Spleen (tissue), 11 donors: ENCODE results near the gene RNF13. TPM values are rescaled to one million over a fixed set of nuclear protein-coding genes. Genes with fewer than 3 reads are reported as not detected.

Experiments
- DNase-seq: peaks from one replicate; pipeline ENCODE4 v3.0.0-alpha.2; 2020
- H3K27ac ChIP-seq, 8 donors: fragments of 200-600 bp; sonication (generic) in 7 of 8; 1 replicate in 4 of 8; 2 replicates in 4 of 8; pipeline versions ENCODE4 v1.5.0 to v1.8.0; 2016 to 2021; ENCODE audit warnings: inconsistent platforms in 4 of 8, mild to moderate bottlenecking in 4 of 8, moderate library complexity in 1 of 8
- H3K27me3 ChIP-seq, 7 donors: fragments of 200-600 bp; sonication (generic) in 6 of 7; replicated peaks in 1 of 7; 1 replicate in 4 of 7; 2 replicates in 3 of 7; pipeline versions ENCODE4 v1.5.0 to v1.8.0; 2016 to 2021; ENCODE audit warnings: inconsistent platforms in 3 of 7, mild to moderate bottlenecking in 1 of 7
- H3K36me3 ChIP-seq, 6 donors: fragments of 200-600 bp; sonication (generic) in 5 of 6; 1 replicate in 4 of 6; 2 replicates in 2 of 6; pipeline versions ENCODE4 v1.5.0 to v1.8.0; 2016 to 2021; ENCODE audit warnings: inconsistent platforms in 2 of 6
- H3K4me1 ChIP-seq, 6 donors: fragments of 200-600 bp; sonication (generic) in 5 of 6; 1 replicate in 3 of 6; 2 replicates in 3 of 6; pipeline versions ENCODE4 v1.5.0 to v1.8.0; 2016 to 2021; ENCODE audit warnings: inconsistent platforms in 3 of 6
- H3K4me3 ChIP-seq, 8 donors: fragments of 200-600 bp; sonication (generic) in 7 of 8; 1 replicate in 4 of 8; 2 replicates in 4 of 8; pipeline versions ENCODE4 v1.5.0 to v1.8.0; 2016 to 2021; ENCODE audit warnings: inconsistent platforms in 4 of 8, mild to moderate bottlenecking in 4 of 8, moderate library complexity in 2 of 8
- H3K9me3 ChIP-seq, 8 donors: fragments of 200-600 bp; sonication (generic) in 7 of 8; 1 replicate in 4 of 8; 2 replicates in 4 of 8; pipeline versions ENCODE4 v1.5.0 to v1.8.0; 2016 to 2021; ENCODE audit warnings: inconsistent platforms in 4 of 8
- CTCF ChIP-seq, 11 experiments: fragments of 200-600 bp in 7 of 11; fragments of 450-650 bp in 4 of 11; sonication (generic) in 4 of 11; IDR thresholded peaks in 8 of 11; conservative IDR thresholded peaks in 3 of 11; 1 replicate in 7 of 11; 2 replicates in 4 of 11; pipeline versions ENCODE4 v1.4.0 to v1.8.0; 2016 to 2021; ENCODE audit warnings: antibody characterized with exemption in 11 of 11, inconsistent platforms in 4 of 11, mild to moderate bottlenecking in 1 of 11
- POLR2A ChIP-seq, 3 donors: fragments of 450-650 bp; IDR thresholded peaks; one replicate each; pipeline ENCODE4 v1.5.1; 2017; ENCODE audit warnings: antibody characterized with exemption in 3 of 3, mild to moderate bottlenecking in 1 of 3
- POLR2AphosphoS5 ChIP-seq, 3 donors: sonication (generic); formaldehyde crosslinking; IDR thresholded peaks; one replicate each; pipeline ENCODE4 v1.5.1; 2017; ENCODE audit warnings: antibody characterized with exemption in 3 of 3
- WGBS, 5 donors: extraction: QIAGEN DNeasy Blood & Tissue Kit in 3 of 5; methylation state at CpG; one replicate each; pipeline versions ENCODE4 v1.1.5 to v1.1.7; 2013 to 2018; 5-methylcytosine and 5-hydroxymethylcytosine counted together
- intact Hi-C: fragments of 100-400 bp; cut with DNase I; formaldehyde crosslinking; loops from one replicate; pipeline ENCODE4 v1.15.0; 2023; ENCODE audit warnings: low total_unique reads
- polyA plus RNA-seq, 3 donors: library from polyadenylated mRNA; stranded (reverse); fragments of 200-250 nt; gene quantifications; one replicate each; pipeline ENCODE4 v1.2.1, GENCODE V29; 2013
- total RNA-seq, 7 donors: library from RNA; depleted of rRNA in 3 of 7; stranded (reverse); fragments of >200 nt in 3 of 7; fragmentation: NEBNext Ultra II Directional in 4 of 7; extraction: Animal tissue kit (Norgen Biotek cat#: 25700) in 4 of 7; gene quantifications; one replicate each; pipeline versions ENCODE4 v1.1.0 to v1.2.1, GENCODE V29; 2016 to 2021
- donor health status: healthy with polysubstance abuse.
- donor health status: DM: no; HTN: no; CAD: no; lungs with moderate emphysema.
- donor health status: DM: no; HTN: no; CAD: no.
- donor health status: Bipolar disorder and iron deficiency.
- donor health status: healthy.
- donor health status: DM: no; HTN: no; CAD: no.
- donor health status: DM: yes; HTN: yes; CAD: no.

RNF13 gene
- total and polyA plus RNA-seq, 10 donors = 30.7 to 137 (median 111) TPM

- 95 to 98% (median 96%) methylated on average over 2 of the region's 2 CpGs for WGBS, 5 donors
- intact Hi-C loops = no loop called here
- no peak for TF ChIP-seq CTCF (IDR thresholded peaks at IDR 0.05 in 8 of 11, conservative IDR thresholded peaks at IDR 0.05 in 3 of 11)
- no peak for TF ChIP-seq POLR2A (IDR thresholded peaks at IDR 0.05)
- no peak for TF ChIP-seq POLR2AphosphoS5 (IDR thresholded peaks at IDR 0.05)
- H3K27me3 ChIP-seq = no peaks in the 10 kb centered on the region
- H3K9me3 ChIP-seq = no peaks in the 10 kb centered on the region
- peaks cover 0 to 7% (median 0%) of the 10 kb centered on the region in 6 donors for H3K4me1 ChIP-seq
- no peak for DNase-seq
- H3K4me3 ChIP-seq = no peak overlapping the region
- no peak overlapping the region for H3K27ac ChIP-seq
- peaks cover 0 to 58% (median 6%) of the 10 kb centered on the region in 6 donors for H3K36me3 ChIP-seq
Observed at GRCh38 chr3:149895769-149896168, 82.8 kb downstream of the RNF13 start.

DNA sequence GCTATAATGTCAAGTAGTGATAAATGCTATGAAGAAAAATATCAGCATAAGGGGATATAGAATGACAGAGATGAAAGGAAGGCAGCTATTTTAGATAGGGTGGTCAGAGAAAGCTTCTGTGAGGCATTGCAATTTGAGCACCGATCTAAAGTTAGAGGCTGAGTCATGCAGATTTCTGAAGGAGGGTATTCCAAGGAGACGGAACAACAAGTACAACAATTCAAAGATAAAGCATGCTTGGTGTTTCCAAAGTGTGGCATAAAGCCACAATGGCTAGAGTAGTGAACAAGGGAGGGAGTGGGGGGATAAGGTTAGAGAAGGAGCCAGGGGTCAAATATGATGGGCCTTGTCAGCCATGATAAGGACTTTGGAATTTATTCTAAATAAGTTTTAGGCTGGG is 85.8 kb downstream of the RNF13 start:
- intact Hi-C loops = no loop called here
- Histone ChIP-seq H3K4me1 (no peaks in the 10 kb centered on the region), H3K27ac (no peak overlapping the region), H3K9me3 (no peaks in the 10 kb centered on the region), H3K4me3 (no peak overlapping the region), H3K27me3 (no peaks in the 10 kb centered on the region), H3K36me3 (peaks cover 0 to 54% (median 6%) of the 10 kb centered on the region in 6 donors)
- TF ChIP-seq POLR2A (IDR thresholded peaks at IDR 0.05) (no peak), CTCF (IDR thresholded peaks at IDR 0.05 in 8 of 11, conservative IDR thresholded peaks at IDR 0.05 in 3 of 11) (no peak), POLR2AphosphoS5 (IDR thresholded peaks at IDR 0.05) (no peak)
- 79 to 90% (median 89%) methylated on average over 2 of the region's 2 CpGs for WGBS, 5 donors
- no peak for DNase-seq

GRCh38 chr3:149900322-149900721 is 87.3 kb downstream of the RNF13 start:
- TF ChIP-seq POLR2AphosphoS5 (IDR thresholded peaks at IDR 0.05) (no peak), CTCF (IDR thresholded peaks at IDR 0.05 in 8 of 11, conservative IDR thresholded peaks at IDR 0.05 in 3 of 11) (no peak), POLR2A (IDR thresholded peaks at IDR 0.05) (no peak)
- intact Hi-C loops = no loop called here
- no peaks in the 10 kb centered on the region for H3K9me3 ChIP-seq
- H3K4me1 ChIP-seq = no peaks in the 10 kb centered on the region
- no peak overlapping the region for H3K4me3 ChIP-seq
- DNase-seq = no peak
- H3K27me3 ChIP-seq = no peaks in the 10 kb centered on the region
- H3K27ac ChIP-seq = no peak overlapping the region
- H3K36me3 ChIP-seq = peaks cover 0 to 54% (median 6%) of the 10 kb centered on the region in 6 donors

- intact Hi-C loops = no loop called here
- no peaks in the 10 kb centered on the region for H3K4me1 ChIP-seq
- H3K27ac ChIP-seq = no peak overlapping the region
- DNase-seq = no peak
- TF ChIP-seq POLR2A (IDR thresholded peaks at IDR 0.05) = no peak
- TF ChIP-seq CTCF (IDR thresholded peaks at IDR 0.05 in 8 of 11, conservative IDR thresholded peaks at IDR 0.05 in 3 of 11) = no peak
- no peak for TF ChIP-seq POLR2AphosphoS5 (IDR thresholded peaks at IDR 0.05)
- no peaks in the 10 kb centered on the region for H3K9me3 ChIP-seq
- no peak overlapping the region for H3K4me3 ChIP-seq
- peaks cover 0 to 45% (median 0%) of the 10 kb centered on the region in 6 donors for H3K36me3 ChIP-seq
- H3K27me3 ChIP-seq = no peaks in the 10 kb centered on the region
Observed at GRCh38 chr3:149901770-149902169, 88.8 kb downstream of the RNF13 start.
